B cell (primary cell): Measurements from ENCODE around the gene BIVM.

Experiments used
- EZH2 ChIP-seq: IDR thresholded peaks from 2 replicates; pipeline ENCODE4 v1.6.1; 2012; ENCODE audit warnings: borderline replicate concordance, low read depth, mild to moderate bottlenecking, moderate library complexity, low read length; ENCODE audit not compliant: insufficient read depth, poor library complexity, severe bottlenecking
- TF ChIP-seq, protein P1 (sequence below): fragments of 200-600 bp; IDR thresholded peaks from one replicate; pipeline ENCODE4 v1.8.0; 2022; ENCODE audit warnings: antibody characterized with exemption, mild to moderate bottlenecking

GRCh38 chr13:102816708-102817107 lies 17.8 kb downstream of the BIVM start:
- TF ChIP-seq, protein P1, sequence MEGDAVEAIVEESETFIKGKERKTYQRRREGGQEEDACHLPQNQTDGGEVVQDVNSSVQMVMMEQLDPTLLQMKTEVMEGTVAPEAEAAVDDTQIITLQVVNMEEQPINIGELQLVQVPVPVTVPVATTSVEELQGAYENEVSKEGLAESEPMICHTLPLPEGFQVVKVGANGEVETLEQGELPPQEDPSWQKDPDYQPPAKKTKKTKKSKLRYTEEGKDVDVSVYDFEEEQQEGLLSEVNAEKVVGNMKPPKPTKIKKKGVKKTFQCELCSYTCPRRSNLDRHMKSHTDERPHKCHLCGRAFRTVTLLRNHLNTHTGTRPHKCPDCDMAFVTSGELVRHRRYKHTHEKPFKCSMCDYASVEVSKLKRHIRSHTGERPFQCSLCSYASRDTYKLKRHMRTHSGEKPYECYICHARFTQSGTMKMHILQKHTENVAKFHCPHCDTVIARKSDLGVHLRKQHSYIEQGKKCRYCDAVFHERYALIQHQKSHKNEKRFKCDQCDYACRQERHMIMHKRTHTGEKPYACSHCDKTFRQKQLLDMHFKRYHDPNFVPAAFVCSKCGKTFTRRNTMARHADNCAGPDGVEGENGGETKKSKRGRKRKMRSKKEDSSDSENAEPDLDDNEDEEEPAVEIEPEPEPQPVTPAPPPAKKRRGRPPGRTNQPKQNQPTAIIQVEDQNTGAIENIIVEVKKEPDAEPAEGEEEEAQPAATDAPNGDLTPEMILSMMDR = no peak
- TF ChIP-seq EZH2 = no peak
